GM12874 (cell line): ENCODE results near the gene SIPA1L3.

Source experiments
- TF ChIP-seq, protein P1 (sequence below): IDR thresholded peaks from 2 replicates; pipeline ENCODE4 v1.5.1; 2011; ENCODE audit warnings: low read depth, mild to moderate bottlenecking, control low read depth, low read length, moderate library complexity; ENCODE audit not compliant: insufficient read depth

SIPA1L3 gene

DNA sequence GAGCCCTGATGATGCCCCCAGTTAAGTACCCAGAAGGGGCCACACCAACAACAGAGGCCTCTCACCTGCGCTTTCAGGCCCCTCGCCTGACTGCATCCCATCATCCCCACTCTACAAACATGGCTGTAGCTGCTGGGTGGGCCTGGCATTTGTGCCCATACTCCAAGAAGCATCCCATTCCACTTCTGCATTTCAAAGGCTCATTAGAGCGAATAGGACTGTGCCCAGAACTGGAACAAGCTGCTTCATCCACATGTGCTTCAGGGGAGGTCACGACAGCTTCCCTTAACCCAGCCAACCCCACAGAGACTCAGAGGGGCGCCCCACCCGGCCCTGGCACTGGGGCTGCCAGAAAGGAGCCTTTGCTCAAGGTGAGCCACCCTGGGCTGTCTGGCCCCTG is 156.9 kb downstream of the SIPA1L3 start:
- TF ChIP-seq, protein P1, sequence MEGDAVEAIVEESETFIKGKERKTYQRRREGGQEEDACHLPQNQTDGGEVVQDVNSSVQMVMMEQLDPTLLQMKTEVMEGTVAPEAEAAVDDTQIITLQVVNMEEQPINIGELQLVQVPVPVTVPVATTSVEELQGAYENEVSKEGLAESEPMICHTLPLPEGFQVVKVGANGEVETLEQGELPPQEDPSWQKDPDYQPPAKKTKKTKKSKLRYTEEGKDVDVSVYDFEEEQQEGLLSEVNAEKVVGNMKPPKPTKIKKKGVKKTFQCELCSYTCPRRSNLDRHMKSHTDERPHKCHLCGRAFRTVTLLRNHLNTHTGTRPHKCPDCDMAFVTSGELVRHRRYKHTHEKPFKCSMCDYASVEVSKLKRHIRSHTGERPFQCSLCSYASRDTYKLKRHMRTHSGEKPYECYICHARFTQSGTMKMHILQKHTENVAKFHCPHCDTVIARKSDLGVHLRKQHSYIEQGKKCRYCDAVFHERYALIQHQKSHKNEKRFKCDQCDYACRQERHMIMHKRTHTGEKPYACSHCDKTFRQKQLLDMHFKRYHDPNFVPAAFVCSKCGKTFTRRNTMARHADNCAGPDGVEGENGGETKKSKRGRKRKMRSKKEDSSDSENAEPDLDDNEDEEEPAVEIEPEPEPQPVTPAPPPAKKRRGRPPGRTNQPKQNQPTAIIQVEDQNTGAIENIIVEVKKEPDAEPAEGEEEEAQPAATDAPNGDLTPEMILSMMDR, result no peak

DNA sequence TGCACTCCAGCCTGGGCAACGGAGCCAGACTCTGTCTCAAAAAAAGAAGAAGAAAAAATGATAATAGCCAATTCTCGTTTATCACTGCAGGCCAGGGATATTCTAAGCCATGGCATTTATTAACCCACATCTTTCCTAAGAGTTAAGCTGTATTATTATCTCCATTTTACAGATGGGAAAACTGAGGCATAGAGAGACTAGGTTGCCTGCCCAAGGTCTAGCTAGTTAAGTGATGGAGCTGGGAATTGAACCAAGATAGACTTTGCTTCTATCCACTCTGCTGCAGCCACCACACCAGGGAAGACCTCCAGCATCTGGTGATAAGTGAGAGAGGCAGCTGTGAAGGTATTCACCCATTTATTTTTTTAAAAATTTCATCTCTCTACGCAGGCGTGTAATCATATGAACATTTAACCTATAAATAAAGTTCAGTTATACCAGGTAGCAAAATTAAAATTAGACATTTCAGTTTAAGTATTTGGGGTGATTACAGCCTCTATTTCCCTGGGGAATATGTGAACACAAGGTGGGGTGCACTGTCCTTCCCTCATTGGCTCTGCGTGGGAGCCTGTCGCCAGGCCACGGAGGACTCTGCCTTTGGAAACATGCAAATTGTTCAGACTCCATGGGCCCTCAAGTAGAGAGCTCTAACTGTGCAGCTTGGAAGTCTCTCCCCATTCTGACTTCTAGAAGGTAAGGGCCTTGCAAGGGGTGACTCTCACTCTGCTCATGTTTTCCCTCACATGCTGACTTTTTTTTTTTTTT is 157.8 kb downstream of the SIPA1L3 start:
- TF ChIP-seq, protein P1, result no peak

DNA sequence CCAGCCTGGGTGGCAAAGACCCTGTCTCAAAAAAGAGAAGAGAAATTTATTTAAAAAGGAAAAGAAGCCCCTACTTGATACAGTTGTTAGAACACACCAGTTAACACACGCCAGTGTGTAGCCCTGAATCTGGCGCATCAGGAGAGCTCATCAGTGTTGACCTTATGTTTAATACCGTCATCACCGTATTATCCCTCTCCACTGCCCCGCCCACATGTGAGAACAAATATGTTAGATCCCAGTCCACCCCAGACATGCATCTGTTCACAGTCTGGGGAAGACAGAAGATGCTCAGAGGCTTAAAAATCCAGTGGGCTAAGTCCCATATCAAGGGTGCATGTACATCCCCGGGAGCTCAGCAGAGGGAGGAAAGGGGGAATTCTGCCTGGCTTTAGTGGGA is 161.8 kb downstream of the SIPA1L3 start:
- TF ChIP-seq, protein P1, result no peak

DNA sequence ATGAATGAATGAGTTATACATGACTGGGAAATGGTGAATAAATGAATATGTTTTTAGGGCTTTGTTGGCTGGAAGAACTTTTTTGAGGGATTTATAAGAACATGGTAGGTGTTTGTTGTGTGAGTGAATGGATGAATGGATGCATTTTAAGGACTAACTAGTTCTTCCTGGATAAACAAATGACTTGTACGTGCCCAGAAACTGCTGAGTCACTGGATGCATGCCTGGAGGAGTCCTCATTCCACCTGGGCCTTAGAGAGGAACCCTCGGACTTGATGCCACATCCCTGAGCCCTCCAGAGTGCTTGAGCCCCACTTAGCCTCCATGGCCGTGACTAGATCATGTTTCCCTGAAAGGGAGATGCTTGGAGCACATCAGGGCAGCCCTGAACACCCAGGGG is 163.6 kb downstream of the SIPA1L3 start:
- TF ChIP-seq, protein P1, result no peak

DNA sequence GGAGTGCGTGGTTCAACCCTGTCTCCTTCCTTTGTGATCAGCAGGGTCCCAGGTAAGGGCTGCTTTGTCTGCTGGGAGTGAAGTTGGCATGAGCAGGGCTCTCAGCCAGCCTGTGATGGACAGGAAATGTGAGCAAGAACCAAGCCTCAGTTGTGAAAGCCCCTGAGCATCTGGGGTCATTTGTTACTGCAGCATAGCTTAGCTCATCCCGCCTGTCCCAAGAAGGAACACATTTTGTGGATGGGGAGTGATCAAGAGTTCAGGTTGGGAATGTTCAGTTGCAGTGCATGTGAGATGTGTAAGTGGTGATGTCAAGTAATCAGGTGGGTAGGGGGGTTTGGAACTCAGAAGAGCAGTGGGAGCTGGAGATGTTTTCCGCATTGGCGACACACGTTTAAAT is 164.6 kb downstream of the SIPA1L3 start:
- TF ChIP-seq, protein P1, result no peak

DNA sequence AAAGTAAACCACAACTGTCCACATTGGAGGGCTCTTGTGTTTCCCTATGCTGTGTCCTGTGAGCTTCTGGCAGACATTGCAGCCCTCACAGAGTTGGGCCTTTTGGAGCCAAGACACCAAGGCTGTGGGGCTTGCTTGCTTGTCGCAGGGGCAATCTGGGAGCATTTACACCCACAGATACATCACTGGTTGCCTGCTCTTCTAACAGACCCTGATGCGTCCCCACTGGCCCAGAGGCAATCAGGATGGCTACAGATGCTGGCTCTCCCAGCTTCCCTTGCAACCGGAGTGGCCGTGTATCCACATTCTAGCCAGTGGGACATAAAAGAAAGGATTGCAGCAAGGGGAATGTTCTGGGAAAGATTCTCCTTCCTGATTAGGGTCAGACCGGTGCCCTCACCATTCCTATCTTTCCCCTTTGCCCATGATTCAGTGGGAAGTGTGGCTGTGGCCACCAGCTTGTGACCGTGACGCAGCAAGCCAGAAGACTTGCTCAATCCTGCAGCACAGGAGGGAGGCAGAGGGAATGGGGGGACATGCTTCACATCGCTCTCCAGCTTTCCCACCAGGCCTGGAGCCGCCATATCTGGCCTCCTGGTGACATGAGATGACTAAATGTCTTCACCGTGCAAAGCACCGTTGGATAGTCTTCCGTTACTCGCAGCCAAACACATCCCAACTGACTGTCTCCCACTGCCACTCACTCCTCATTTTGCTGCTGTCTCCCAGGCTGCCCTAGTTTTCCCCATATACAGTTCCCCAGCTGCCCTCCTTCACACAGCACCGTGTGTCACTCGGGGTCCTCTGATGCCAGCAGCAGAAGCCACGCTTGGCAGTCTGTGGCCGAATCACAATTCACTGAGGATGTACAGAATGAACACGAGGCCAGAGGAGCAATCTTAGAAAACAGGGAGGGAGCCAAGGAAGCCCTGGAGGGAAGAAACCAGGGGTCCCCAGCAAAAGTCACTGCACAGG is 166.1 kb downstream of the SIPA1L3 start:
- TF ChIP-seq, protein P1, result no peak
